NCI-H1930 (cell line): Measurements from ENCODE around the gene CCDC102A.
"Not testable (repeated sequence)": the region's sequence is repeated elsewhere in the genome, so short reads cannot be mapped to it uniquely, and the experiment has no call there.

ENCODE experiments used
- DNase-seq, 2 experiments: peaks; one replicate each; lab custom pipeline; 2025; lab: John Stamatoyannopoulos, UW

Gene CCDC102A

DNA sequence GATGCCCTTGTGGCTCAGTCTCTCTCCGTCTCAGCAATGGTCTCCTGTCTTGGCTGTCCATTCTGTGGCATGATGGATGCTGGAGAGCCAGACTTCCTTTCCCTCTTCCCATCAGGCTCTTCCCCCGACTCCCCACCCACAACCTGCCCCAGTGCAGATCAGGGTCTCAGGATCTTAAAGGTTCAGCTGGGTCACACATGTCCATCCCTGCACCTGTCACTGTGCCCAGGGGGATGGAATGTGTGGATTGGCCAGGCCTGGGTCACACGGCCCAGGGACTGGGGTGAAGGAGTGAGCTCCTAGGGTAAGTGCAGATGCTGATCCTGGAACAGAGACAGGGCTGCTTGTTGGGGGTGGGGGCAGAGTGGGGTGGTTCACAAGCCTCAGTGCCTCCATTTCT lies 29.1 kb upstream of the CCDC102A start:
- DNase-seq = no peak

GRCh38 chr16:57564571-57565270 lies 28.4 kb upstream of the CCDC102A start:
- DNase-seq = no peak

- DNase-seq = no peak
Measured at GRCh38 chr16:57563761-57564160, 27.4 kb upstream of the CCDC102A start.

DNA sequence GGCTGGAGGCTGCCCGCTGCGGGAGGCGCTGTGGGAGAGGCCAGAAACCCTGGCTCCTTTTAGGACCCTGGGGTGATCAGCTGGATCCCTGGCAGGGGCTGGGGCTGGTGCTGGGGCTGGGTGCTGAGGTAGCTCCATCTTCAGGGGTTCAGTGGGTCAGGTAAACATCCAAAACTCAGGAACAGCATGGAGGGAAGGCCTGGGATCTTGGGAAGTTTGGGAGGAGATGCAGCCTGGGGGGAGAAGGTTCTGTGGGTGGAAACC lies 27.0 kb upstream of the CCDC102A start:
- DNase-seq = no peak

- no peak for DNase-seq
Measured at GRCh38 chr16:57562669-57563486, 26.5 kb upstream of the CCDC102A start.

GRCh38 chr16:57562066-57562465 lies 25.7 kb upstream of the CCDC102A start:
- no peak for DNase-seq

DNA sequence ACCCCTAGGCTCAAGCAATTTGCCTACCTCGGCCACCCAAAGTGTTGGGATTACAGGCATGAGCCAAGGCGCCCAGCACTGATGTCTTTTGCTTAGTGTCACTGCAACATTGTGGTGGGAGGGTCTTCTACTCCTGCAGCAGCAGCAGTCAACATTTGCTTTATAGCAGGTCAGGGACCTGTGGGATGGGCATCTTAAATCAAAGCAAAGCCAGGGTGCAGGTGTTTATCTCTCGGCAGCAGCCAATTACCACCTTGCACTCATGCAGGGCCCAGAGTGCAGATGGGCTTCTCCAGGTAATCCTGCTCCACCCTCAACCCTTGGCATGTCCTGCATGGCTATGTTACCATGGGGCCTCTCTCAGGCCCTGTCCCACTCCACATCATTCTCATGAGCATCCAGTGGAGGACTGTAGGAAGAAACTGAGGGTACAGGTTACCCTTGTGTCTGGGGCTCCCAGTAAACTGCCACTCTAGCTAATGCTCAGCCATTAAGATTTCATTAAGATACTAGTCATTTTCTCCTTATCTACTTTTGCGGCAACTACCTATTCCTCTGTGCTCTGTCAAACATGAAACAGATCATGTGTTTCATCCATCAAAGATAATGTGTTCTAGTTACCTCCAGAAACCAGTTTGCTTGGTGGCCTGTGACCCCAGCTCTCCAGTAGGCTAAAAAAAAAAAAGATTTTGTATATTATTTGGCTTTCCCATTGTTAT lies 22.9 kb upstream of the CCDC102A start:
- DNase-seq = no peak

DNA sequence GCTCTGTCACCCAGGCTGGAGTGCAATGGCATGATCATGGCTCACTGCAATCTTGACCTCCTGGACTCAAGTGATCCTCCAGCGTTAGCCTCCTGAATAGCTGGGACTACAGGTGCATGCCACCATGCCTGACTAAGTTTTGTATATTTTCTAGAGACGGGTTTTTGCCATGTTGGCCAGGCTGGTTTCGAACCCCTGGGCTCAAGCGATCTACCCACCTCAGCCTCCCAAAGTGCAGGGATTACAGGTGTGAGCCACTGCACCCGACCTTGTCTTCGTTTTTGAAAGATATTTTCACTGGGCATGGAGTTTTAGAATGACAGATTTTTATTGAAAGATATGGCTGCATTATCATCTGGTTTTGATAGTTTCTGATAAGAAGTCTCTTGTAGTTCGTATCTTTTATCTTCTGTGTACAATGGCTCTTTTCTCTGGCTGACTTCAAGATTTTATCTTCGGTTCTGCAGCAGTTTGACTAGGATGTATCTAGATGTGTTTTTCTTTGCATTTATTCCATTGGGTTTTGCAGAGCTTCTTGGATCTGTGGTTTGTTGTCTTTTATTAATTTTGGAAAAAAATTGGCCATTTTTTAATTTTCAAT lies 20.7 kb upstream of the CCDC102A start:
- DNase-seq = no peak

DNA sequence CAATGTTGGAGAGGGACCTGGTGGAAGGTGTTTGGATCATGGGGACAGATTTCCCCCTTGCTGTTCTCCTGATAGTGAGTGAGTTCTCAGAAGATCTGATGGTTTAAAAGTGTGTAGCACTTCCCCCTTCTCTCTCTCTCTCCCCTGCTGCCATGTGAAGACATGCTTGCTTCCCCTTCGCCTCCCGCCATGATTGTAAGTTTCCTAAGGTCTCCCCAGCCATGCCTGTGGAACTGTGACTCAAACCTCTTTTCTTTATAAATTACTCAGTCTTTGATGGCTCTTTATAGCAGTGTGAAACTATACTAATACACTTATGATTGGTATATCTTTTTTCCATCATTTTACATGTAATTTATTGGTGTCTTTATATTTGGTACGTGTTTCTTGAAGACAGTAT lies 19.5 kb upstream of the CCDC102A start:
- DNase-seq = no peak

- DNase-seq = no peak
Measured at GRCh38 chr16:57551057-57551456, 14.7 kb upstream of the CCDC102A start.

GRCh38 chr16:57549730-57550129 lies 13.4 kb upstream of the CCDC102A start:
- DNase-seq = no peak

GRCh38 chr16:57548408-57548807 lies 12.0 kb upstream of the CCDC102A start:
- no peak for DNase-seq

GRCh38 chr16:57547524-57547923 lies 11.2 kb upstream of the CCDC102A start:
- not testable (repeated sequence) for DNase-seq

GRCh38 chr16:57544124-57544653 lies 7.8 kb upstream of the CCDC102A start:
- no peak for DNase-seq

DNA sequence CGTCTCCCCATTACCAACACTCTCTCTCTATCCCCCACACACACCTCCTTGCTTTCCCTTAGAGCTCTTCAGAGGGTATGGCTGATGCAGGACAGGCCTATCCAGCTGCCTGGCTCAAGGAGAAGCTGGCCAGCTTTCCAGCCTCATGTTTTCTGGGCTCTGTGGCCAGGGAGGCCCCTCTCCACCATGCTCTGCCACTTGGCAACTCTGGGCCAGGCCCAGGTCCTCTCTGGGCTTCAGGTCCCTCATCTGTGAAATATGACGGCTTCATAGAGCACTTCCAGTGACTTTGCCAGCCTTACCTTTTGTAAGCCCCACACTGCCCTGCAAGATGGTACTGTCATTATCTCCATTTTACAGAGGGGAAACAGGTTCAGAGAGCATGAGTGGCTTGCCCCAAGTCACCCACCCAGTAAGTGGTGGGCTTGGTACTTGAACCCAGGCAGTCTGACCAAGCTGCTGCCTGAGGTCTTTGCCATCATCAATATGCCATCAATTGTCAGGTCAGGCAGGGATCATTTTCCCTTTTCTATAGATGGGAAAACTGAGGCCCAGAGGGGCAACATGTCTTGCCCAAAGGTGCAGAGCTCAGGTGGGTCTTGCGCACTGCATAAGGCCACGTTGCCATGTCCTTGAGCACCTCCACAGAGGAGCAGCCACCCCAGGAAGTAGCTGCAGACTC lies 5.5 kb upstream of the CCDC102A start:
- DNase-seq = no peak

DNA sequence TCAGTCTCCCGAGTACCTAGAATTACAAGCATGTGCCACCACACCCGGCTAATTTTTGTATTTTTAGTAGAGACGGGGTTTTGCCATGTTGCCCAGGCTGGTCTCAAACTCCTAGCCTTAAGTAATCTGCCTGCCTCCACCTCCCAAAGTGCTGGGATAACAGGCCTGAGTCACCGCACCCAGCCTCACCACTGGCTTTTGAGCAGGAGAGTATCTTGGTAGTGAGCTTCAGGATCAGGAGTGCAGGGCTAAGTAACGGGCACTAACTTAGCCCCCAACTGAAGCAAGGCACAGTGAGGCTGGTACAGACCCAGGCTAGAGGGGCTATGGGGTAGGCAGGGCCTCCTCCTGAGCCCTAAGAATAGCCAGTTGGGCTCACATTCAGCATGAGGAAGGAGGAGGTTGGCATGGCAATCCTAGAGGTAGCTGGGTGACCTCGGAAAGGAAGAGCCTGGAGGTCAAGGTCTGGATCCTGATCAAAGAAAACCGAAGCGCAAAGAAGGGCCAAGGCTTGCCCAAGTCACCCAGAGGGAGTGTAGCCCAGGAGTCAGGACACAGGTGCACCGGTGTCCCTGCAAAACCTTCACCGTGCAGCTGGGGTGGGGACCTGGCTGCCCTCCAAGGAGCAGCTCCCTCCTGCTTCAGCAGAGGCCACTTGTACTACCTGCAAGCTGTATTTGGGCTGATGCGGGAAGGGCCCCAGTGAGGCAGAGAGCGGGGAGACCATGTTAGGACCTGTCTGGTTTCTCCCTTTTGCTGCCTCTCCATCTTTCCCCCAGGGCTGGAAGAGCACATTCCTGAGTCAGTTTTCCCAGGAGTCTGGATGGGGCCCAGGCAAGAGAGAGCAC lies 4.8 kb upstream of the CCDC102A start:
- no peak for DNase-seq

DNA sequence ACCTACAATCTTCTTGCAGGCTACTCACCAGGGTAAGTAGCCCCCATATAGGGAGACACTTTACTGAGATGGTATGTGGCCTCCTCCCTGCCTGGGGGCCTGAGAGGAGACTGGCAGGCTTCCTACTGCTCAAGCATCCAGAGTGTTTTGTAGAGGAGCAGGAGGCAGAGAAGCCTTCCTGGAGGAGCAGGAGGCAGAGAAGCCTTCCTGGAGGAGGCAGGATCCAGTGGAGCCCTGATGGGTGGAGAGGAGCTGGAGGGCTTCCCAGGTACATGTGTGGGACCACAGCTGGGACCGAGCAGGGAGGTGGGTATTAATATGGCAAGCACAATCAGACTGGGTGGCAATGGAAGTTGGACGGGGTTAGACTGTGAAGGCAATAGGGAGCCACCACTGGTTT lies 4.0 kb upstream of the CCDC102A start:
- no peak for DNase-seq

- DNase-seq = no peak
Measured at GRCh38 chr16:57539072-57539796, 2.9 kb upstream of the CCDC102A start.

GRCh38 chr16:57538235-57538721 lies 1.9 kb upstream of the CCDC102A start:
- DNase-seq = no peak

DNA sequence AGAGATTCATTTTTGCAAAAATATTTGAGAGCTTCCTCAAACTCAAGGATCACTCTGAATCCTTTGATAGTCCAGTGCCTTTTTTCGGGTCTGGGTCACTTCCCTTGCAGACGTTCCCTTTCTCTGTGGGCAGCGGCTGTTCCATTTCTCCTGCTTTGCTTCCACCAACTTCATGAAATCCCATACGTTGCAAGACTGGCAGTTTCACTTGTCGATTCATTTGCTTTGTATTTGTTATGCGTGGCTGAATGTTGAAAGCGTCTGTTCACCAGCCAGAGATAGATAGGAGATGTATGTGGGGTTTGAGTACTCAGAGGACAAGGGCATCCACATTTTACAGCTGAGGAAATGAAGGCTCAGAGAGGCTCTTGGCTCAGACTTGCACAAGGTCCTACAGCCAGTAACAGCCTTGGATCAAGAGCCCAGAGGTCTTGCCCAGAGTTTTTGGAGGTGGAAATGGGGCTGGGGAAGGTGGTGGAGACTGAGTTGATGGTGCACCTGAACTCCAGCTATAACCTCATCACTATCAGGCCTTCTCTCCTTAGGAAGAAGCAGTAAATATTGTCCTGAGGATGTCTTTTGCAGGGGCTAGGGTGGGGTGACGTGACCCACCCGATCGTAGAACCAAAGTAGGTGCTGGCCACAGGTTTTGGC lies 1.3 kb upstream of the CCDC102A start:
- no peak for DNase-seq
